DOHH2 (cell line): Measurements from ENCODE around the gene SAAL1.

Source experiments
- EZH2phosphoT487 ChIP-seq: fragments of 200-600 bp; sonication (generic); IDR thresholded peaks from 2 replicates; pipeline ENCODE4 v1.6.1; 2017; ENCODE audit warnings: borderline replicate concordance, mild to moderate bottlenecking, antibody characterized with exemption, low read length, moderate library complexity, mixed read lengths
- TF ChIP-seq, protein P1 (sequence below): fragments of 200-600 bp; sonication (generic); IDR thresholded peaks from one replicate; pipeline ENCODE4 v1.5.1; 2014; ENCODE audit warnings: antibody characterized with exemption, mild to moderate bottlenecking, low read depth, low read length; ENCODE audit not compliant: poor library complexity, severe bottlenecking

- TF ChIP-seq, protein P1, sequence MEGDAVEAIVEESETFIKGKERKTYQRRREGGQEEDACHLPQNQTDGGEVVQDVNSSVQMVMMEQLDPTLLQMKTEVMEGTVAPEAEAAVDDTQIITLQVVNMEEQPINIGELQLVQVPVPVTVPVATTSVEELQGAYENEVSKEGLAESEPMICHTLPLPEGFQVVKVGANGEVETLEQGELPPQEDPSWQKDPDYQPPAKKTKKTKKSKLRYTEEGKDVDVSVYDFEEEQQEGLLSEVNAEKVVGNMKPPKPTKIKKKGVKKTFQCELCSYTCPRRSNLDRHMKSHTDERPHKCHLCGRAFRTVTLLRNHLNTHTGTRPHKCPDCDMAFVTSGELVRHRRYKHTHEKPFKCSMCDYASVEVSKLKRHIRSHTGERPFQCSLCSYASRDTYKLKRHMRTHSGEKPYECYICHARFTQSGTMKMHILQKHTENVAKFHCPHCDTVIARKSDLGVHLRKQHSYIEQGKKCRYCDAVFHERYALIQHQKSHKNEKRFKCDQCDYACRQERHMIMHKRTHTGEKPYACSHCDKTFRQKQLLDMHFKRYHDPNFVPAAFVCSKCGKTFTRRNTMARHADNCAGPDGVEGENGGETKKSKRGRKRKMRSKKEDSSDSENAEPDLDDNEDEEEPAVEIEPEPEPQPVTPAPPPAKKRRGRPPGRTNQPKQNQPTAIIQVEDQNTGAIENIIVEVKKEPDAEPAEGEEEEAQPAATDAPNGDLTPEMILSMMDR, result no peak
- no peak for TF ChIP-seq EZH2phosphoT487
Measured at GRCh38 chr11:18140145-18140544, 34.3 kb upstream of the SAAL1 start.
